ENCODE measurements around the gene CASP6. TPM values are rescaled to one million over a fixed set of nuclear protein-coding genes. Genes with fewer than 3 reads are reported as not detected.
A peak's percentile ranks its signal among the peaks of the same experiment; 100 is the strongest.

Gene CASP6
- 16.3 to 19.1 TPM (median 16.7 TPM) in 3 replicates for total RNA-seq
- long read RNA-seq, transcript CASP6-201 (7 exons, 1,548 nt): major isoform, 29 of 34 reads
- long read RNA-seq, partial matches to known transcripts: 0 of 34 reads
- long read RNA-seq, other reads (novel, unspliced or antisense): 4 of 34 reads

DNA sequence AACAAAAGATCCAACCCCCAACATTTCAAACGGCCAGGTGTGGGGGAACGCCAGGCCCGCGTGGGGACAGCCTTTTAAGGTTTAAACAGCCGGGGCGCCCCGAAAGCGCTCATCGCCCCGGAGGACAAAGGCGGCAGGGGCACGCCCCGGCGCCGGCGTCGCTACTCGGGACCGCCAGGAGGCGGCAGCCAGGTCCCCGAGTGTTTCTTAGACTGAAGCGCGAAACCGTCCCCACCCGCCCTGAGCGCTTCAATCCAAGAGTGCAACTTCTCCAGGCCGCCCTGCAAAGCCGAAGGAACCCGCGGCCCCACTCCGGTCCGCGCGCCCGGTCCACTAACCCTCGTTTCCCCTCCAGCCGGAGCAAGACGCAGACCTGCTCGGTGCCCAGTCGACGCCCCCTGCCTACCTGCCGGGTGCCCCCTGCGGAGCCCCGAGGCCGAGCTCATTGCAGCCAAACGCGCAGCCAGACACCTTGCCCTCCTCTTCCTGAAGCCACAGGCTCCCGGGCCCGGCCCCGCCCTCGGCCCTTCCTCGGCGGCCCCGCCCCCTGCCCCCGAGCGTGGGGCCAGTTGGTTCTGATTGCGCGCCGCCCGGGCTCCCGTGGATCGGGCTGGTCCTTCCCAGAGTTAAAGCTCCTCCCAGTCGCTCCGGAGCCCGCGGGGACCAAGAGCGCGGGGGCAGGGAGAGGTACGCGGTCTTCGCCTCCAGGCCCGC, at the start of gene CASP6:
Gene CASP6 (minus strand): TSS at position 496 of the 714 bp plus-strand sequence. CDS start 50 bp downstream, at position 446.
- DNase-seq (ENCODE audit: low spot score): no peak
- H3K27me3 Mint-ChIP-seq (ENCODE audit: low read depth): no peaks in the 10 kb centered on the region
- TF ChIP-seq, protein P1, sequence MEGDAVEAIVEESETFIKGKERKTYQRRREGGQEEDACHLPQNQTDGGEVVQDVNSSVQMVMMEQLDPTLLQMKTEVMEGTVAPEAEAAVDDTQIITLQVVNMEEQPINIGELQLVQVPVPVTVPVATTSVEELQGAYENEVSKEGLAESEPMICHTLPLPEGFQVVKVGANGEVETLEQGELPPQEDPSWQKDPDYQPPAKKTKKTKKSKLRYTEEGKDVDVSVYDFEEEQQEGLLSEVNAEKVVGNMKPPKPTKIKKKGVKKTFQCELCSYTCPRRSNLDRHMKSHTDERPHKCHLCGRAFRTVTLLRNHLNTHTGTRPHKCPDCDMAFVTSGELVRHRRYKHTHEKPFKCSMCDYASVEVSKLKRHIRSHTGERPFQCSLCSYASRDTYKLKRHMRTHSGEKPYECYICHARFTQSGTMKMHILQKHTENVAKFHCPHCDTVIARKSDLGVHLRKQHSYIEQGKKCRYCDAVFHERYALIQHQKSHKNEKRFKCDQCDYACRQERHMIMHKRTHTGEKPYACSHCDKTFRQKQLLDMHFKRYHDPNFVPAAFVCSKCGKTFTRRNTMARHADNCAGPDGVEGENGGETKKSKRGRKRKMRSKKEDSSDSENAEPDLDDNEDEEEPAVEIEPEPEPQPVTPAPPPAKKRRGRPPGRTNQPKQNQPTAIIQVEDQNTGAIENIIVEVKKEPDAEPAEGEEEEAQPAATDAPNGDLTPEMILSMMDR (IDR thresholded peaks at IDR 0.05): peak; percentile 87

DNA sequence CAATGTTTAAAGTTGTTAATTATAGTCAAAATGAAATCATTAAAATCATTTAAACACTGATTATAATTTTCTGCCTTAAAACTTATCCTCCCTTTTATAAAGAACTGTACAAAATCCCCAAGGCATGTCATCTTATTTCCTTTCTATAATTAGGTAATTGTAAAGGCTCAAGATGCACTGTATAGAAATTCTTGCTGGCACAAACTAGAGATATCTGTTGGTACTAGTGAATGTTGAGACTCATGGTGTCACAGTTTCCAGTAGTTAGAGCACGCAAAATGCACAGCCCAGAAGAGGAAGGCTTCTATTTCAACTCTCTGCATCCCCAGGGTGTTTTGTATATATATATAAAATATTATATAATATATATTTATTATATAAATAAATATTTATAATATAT, 49.3 kb upstream of the CASP6 start:
- H3K27ac Mint-ChIP-seq (ENCODE audit: unreplicated experiment): no peak overlapping the region
- H3K27me3 Mint-ChIP-seq (ENCODE audit: low read depth): peaks cover 8% of the 10 kb centered on the region
- H3K9me3 Mint-ChIP-seq (ENCODE audit: low read depth): no peaks in the 10 kb centered on the region
- no peak for DNase-seq (ENCODE audit: low spot score)
- no peaks in the 10 kb centered on the region for H3K36me3 Mint-ChIP-seq (ENCODE audit: low read depth)
- no peaks in the 10 kb centered on the region for H3K4me1 Mint-ChIP-seq (ENCODE audit: low read depth)
- no peak overlapping the region for H3K4me3 Mint-ChIP-seq (ENCODE audit: unreplicated experiment)
- TF ChIP-seq, protein P1 (IDR thresholded peaks at IDR 0.05): no peak

More for the DNA sequence above, at the start of gene CASP6:
- Mint-ChIP-seq H3K4me1 (ENCODE audit: low read depth) (peaks cover 22% of the 10 kb centered on the region), H3K9me3 (ENCODE audit: low read depth) (no peaks in the 10 kb centered on the region), H3K27ac (ENCODE audit: unreplicated experiment) (peak within 1 kb of the TSS; percentile 93), H3K36me3 (ENCODE audit: low read depth) (no peaks in the 10 kb centered on the region), H3K4me3 (ENCODE audit: unreplicated experiment) (peak within 1 kb of the TSS; percentile 93)

GRCh38 chr4:109751852-109752251, 48.6 kb upstream of the CASP6 start:
- Mint-ChIP-seq H3K4me3 (ENCODE audit: unreplicated experiment) (no peak overlapping the region), H3K27ac (ENCODE audit: unreplicated experiment) (no peak overlapping the region), H3K9me3 (ENCODE audit: low read depth) (no peaks in the 10 kb centered on the region), H3K27me3 (ENCODE audit: low read depth) (peaks cover 8% of the 10 kb centered on the region), H3K36me3 (ENCODE audit: low read depth) (no peaks in the 10 kb centered on the region), H3K4me1 (ENCODE audit: low read depth) (no peaks in the 10 kb centered on the region)
- TF ChIP-seq, protein P1 (IDR thresholded peaks at IDR 0.05): no peak
- DNase-seq (ENCODE audit: low spot score): no peak

DNA sequence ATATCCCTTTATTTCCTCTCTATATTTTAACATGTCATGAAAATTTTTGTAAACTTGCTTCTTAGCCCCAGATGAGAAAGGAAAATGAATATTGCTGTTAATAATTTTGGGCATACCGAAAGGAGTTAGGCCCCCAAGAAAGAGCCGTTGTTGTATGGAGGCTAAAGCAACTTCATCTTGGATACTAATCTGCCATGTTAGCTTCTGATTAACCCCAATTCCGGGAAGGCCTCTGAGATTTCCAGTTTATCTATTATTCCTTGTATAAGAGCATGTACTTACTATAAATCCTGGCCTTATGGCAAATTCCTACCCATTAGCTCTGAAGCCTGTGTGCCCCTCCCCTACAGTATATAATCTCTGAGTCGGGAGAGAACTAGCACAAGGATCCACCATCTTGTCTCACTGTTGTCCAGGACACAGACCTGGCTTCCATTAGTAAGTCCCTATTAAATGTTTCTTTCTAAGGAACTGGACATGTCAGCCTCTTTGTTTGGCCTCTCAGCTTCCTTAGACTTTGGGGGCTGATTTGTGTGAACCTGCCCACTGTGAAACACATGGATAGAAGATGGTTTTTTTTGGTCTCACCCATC, 47.5 kb upstream of the CASP6 start:
- no peak for DNase-seq (ENCODE audit: low spot score)
- Mint-ChIP-seq H3K9me3 (ENCODE audit: low read depth) (no peaks in the 10 kb centered on the region), H3K27ac (ENCODE audit: unreplicated experiment) (no peak overlapping the region), H3K4me1 (ENCODE audit: low read depth) (no peaks in the 10 kb centered on the region), H3K36me3 (ENCODE audit: low read depth) (no peaks in the 10 kb centered on the region), H3K27me3 (ENCODE audit: low read depth) (peaks cover 7% of the 10 kb centered on the region), H3K4me3 (ENCODE audit: unreplicated experiment) (no peak overlapping the region)
- TF ChIP-seq, protein P1 (IDR thresholded peaks at IDR 0.05): no peak

GRCh38 chr4:109749388-109750082, 46.3 kb upstream of the CASP6 start:
- H3K27me3 Mint-ChIP-seq (ENCODE audit: low read depth): peaks cover 14% of the 10 kb centered on the region
- no peaks in the 10 kb centered on the region for H3K36me3 Mint-ChIP-seq (ENCODE audit: low read depth)
- TF ChIP-seq, protein P1 (IDR thresholded peaks at IDR 0.05): no peak
- no peak for DNase-seq (ENCODE audit: low spot score)
- no peak overlapping the region for H3K27ac Mint-ChIP-seq (ENCODE audit: unreplicated experiment)
- H3K4me1 Mint-ChIP-seq (ENCODE audit: low read depth): no peaks in the 10 kb centered on the region
- no peak overlapping the region for H3K4me3 Mint-ChIP-seq (ENCODE audit: unreplicated experiment)
- H3K9me3 Mint-ChIP-seq (ENCODE audit: low read depth): no peaks in the 10 kb centered on the region

All from chondrocyte (in vitro differentiated cells).